NT2/D1 (cell line): Measurements from ENCODE around the gene GLS.
"Not testable (repeated sequence)": the region's sequence is repeated elsewhere in the genome, so short reads cannot be mapped to it uniquely, and the experiment has no call there.

Experiments used
- DNase-seq: peaks from one replicate; pipeline ENCODE4 v3.0.0-alpha.2; 2011; ENCODE audit warnings: low read depth, low spot score
- H3K27me3 ChIP-seq: 2 replicates; pipeline ENCODE4 v1.6.0; 2011; ENCODE audit warnings: mild to moderate bottlenecking; ENCODE audit not compliant: insufficient read length, insufficient read depth
- H3K36me3 ChIP-seq: 2 replicates; pipeline ENCODE4 v1.6.1; 2011; ENCODE audit warnings: mild to moderate bottlenecking, low read length, mixed read lengths; ENCODE audit not compliant: insufficient read depth, insufficient read length
- H3K4me1 ChIP-seq: 2 replicates; pipeline ENCODE4 v1.5.1; 2011; ENCODE audit not compliant: insufficient read depth, insufficient read length
- H3K4me3 ChIP-seq: 2 replicates; pipeline ENCODE4 v1.5.1; 2011; ENCODE audit warnings: low read depth; ENCODE audit not compliant: insufficient read length
- H3K9ac ChIP-seq: 2 replicates; pipeline ENCODE4 v1.6.0; 2011; ENCODE audit warnings: low read depth; ENCODE audit not compliant: insufficient read length
- H3K9me3 ChIP-seq: 2 replicates; pipeline ENCODE4 v1.5.1; 2011; ENCODE audit warnings: mild to moderate bottlenecking, low read length; ENCODE audit not compliant: insufficient read depth
- SUZ12 ChIP-seq: IDR thresholded peaks from 2 replicates; pipeline ENCODE4 v1.6.1; 2011; ENCODE audit not compliant: insufficient read length, insufficient read depth; ENCODE audit errors: extremely low read depth
- YY1 ChIP-seq: IDR thresholded peaks from 2 replicates; pipeline ENCODE4 v1.6.1; 2011; ENCODE audit not compliant: insufficient read length, insufficient read depth
- ZNF274 ChIP-seq: IDR thresholded peaks from 2 replicates; pipeline ENCODE4 v1.6.1; 2011; ENCODE audit warnings: mild to moderate bottlenecking, low read depth, low read length

The GLS gene

DNA sequence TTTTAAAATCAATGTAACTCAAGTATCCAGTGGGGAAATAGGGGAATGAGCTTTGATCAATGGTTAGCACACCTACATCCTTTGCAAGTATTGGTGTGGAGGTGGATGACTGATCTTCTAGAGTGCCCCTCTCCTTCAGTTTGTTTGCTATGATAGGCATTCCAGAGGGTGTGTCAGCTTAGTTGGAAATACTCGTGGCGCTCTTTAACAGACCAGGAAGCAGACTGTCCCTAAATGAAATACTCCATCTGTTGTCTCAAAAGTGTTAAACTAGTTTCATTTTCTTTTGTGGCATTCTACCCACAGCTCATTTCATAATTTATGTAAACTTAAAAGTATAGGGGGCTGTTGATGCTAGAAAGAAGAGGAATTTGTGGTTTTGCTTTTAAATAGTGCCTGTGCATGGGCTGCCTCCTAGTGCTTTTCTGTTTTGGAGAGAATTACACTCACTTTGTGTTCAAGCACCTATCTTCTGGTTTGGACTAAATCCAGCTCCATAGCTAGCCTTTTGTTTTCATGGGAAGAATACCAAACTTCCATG is 67.2 kb downstream of the GLS start:
- no peak overlapping the region for H3K9ac ChIP-seq

DNA sequence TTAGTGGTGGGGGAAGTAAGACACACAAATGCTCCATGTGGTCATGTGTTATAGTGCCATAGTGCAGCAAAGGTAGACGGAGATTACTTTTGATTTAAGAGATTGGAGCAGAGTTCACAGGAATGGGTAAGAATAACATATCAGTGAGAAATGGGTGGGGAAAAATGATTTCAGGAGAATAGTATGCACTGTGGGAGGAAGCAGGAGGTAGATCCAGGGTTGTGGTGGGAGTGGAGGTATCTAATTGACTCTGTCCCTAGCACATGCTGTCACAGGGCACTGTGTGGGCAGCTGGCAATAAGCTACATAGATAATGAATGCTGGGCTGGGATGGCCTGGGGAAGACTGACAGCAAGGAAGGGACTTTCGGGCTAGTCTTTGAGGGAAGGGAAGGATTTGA is 68.0 kb downstream of the GLS start:
- TF ChIP-seq SUZ12, result no peak
- no peak for TF ChIP-seq YY1
- no peak for TF ChIP-seq ZNF274
- no peaks in the 10 kb centered on the region for H3K36me3 ChIP-seq
- no peaks in the 10 kb centered on the region for H3K9me3 ChIP-seq
- H3K27me3 ChIP-seq, result no peaks in the 10 kb centered on the region
- no peak overlapping the region for H3K9ac ChIP-seq
- DNase-seq, result no peak
- H3K4me3 ChIP-seq, result no peak overlapping the region
- no peaks in the 10 kb centered on the region for H3K4me1 ChIP-seq

More for the DNA sequence above, 67.2 kb downstream of the GLS start:
- H3K9me3 ChIP-seq, result no peaks in the 10 kb centered on the region
- TF ChIP-seq ZNF274 (no peak), SUZ12 (no peak), YY1 (no peak)
- H3K4me1 ChIP-seq, result no peaks in the 10 kb centered on the region
- H3K27me3 ChIP-seq, result no peaks in the 10 kb centered on the region
- H3K4me3 ChIP-seq, result no peak overlapping the region
- DNase-seq, result no peak
- no peaks in the 10 kb centered on the region for H3K36me3 ChIP-seq

DNA sequence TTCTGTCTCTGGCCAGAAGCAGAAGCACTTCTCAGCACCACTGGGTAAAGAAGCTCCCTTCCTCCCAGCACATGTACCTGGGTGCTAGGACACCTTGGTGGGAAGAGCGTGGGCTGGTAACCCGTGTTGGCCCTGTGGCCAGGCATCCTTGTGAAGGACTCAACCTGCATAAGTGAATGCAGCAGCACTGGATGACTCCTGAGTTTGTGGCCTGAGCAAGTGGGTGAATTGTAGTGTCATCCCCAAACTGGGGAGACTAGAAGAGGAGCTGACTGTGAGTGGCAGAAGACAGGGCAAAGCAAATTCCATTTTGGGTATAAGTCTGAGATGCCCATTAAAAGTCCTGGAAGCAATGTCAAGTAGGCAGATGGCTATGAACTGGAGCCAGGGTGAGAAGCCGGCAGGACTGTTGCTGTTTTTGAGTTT is 70.0 kb downstream of the GLS start:
- Histone ChIP-seq H3K4me3 (no peak overlapping the region), H3K9ac (no peak overlapping the region), H3K9me3 (no peaks in the 10 kb centered on the region), H3K4me1 (no peaks in the 10 kb centered on the region), H3K27me3 (no peaks in the 10 kb centered on the region), H3K36me3 (no peaks in the 10 kb centered on the region)
- TF ChIP-seq YY1 (no peak), SUZ12 (no peak), ZNF274 (no peak)
- DNase-seq, result no peak

DNA sequence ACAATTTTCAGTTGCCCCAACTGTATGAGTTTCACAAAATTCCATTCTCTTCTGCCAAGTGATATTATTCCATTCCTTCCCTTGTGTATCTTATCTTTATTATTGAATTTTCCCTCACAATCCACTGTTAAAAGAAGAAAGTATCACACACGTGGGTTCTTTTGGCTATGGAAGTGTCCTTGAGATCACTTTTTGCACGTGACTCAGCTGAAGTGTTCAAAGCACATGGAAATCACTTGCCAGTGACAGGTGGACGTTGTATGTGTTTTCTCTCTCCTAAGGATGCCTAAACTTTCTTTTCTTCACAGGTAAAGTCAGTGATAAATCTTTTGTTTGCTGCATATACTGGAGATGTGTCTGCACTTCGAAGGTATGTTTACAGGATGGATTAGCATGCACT is 72.6 kb downstream of the GLS start:
- no peak overlapping the region for H3K4me3 ChIP-seq
- H3K9me3 ChIP-seq, result no peaks in the 10 kb centered on the region
- no peak for DNase-seq
- TF ChIP-seq SUZ12, result no peak
- no peak for TF ChIP-seq YY1
- TF ChIP-seq ZNF274, result no peak
- H3K36me3 ChIP-seq, result no peaks in the 10 kb centered on the region
- no peak overlapping the region for H3K9ac ChIP-seq
- H3K4me1 ChIP-seq, result no peaks in the 10 kb centered on the region
- H3K27me3 ChIP-seq, result no peaks in the 10 kb centered on the region

DNA sequence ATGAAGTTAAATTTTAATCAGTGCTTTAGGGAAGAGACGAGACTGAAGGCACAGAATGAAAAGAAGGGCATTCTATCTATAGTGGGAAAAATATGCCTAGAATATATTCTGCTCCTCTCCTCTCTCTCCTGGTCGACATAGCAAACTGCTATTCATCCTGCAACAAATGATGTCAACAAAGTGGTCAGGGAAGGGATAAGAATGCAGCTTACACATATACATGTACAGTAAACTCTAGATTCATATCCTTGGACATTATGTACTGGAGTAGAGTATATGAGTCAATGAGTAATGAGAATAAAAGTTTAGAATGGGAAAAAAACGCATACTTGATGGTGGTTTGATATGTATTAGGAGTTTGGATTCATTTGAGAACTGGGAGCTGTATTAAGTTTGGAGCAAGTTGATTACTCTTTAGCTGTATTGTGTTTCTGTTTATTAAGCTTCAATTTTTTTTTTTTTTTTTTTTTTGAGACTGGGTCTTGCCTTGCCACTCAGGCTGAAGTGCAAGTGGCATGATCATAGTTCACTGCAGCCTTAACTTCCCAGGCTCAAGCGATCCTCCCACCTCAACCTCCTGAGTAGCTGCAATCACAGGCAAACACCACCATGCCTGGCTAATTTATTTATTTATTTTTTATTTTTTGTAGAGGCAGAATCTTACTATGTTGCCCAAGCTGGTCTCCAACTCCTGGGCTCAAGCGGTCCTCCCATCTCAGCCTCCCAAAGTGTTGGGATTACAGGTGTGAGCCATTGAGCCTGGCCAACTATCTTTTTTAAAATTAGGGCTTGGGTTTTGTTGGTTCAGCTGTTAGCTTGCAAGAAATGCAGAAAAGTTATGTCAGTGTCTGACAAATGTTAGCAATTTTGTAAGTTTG is 79.5 kb downstream of the GLS start:
- Histone ChIP-seq H3K9ac (no peak overlapping the region), H3K9me3 (no peaks in the 10 kb centered on the region), H3K4me3 (no peak overlapping the region), H3K4me1 (no peaks in the 10 kb centered on the region), H3K36me3 (peaks cover 25% of the 10 kb centered on the region), H3K27me3 (no peaks in the 10 kb centered on the region)
- TF ChIP-seq SUZ12 (no peak), YY1 (no peak), ZNF274 (no peak)
- DNase-seq, result no peak

DNA sequence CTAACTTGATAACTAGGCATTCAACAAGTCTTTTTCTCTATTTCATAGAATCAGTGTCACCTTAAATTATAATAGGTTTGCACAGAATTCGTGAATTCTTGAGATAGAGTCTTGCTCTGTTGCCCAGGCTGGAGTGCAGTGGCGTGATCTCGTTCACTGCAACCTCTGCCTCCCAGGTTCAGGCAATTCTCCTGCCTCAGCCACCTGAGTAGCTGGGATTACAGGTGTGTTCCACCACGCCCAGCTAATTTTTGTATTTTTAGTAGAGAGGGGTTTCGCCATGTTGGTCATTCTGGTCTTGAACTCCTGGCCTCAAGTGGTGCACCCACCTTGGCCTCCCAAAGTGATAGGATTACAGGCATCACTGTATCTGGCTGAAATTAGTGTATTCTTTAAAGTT is 80.5 kb downstream of the GLS start:
- DNase-seq, H3K9me3 ChIP-seq, H3K4me3 ChIP-seq, H3K4me1 ChIP-seq, H3K9ac ChIP-seq, H3K27me3 ChIP-seq: not testable (repeated sequence)
- H3K36me3 ChIP-seq, result peaks cover 32% of the 10 kb centered on the region

DNA sequence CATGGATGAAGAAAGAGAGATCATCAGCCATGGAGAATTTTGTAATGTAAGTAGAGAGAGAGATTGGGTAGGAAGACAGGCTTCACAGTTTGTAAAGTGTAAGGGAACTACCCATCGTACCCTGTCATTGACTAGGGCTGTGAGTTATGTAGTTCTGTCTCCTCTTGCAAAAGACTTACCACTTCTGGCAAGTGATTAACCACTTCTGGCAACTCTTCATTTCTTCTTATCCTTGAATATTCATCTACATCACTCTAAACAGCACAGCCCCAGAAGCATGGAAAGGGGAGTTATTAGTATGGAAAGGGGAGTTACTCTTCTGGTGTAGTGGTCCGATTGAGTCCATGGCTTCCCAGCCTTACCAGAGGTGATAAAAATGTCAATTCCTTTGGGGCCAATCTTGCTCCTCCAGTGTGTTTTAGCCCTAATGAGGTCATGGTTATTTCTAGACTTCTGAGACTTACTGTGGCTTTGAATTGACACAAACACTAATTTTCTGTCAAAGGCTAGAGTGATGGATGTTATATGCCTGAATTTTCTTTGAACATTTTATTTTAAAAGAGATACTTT is 81.4 kb downstream of the GLS start:
- H3K4me1 ChIP-seq, result no peaks in the 10 kb centered on the region

More for the DNA sequence above, 81.4 kb downstream of the GLS start:
- no peak overlapping the region for H3K9ac ChIP-seq
- DNase-seq, result no peak
- H3K4me3 ChIP-seq, result no peak overlapping the region
- peaks cover 32% of the 10 kb centered on the region for H3K36me3 ChIP-seq
- H3K27me3 ChIP-seq, result no peaks in the 10 kb centered on the region
- TF ChIP-seq SUZ12, result no peak
- TF ChIP-seq ZNF274, result no peak
- TF ChIP-seq YY1, result no peak
- no peaks in the 10 kb centered on the region for H3K9me3 ChIP-seq
